ENCODE results near the gene SETD6. TPM values are rescaled to one million over a fixed set of nuclear protein-coding genes. Genes with fewer than 3 reads are reported as not detected.

The SETD6 gene
- total and polyA plus RNA-seq, 4 donors: 10.6 to 21.5 (median 15.6) TPM

DNA sequence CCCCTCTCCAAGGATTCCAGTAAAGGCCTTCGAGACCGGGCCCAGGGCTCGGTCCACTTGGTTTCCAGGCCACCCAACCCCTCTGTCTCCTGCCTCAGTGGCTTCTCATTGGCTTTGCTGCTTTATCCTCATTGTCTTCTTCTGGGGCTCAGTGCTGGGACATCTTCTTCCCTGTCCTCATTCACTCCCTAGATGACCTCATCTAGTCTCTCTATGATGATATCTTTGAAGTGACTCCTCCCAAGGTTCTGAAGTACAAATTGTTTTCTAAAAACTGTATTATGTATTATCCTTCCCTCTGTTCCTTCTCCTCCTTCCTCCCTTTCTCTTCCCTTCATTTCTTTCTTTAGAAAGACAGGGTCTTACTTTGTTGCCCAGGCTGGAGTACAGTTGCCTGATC, 42.5 kb upstream of the SETD6 start:
- peaks cover 0 to 14% (median 0%) of the 10 kb centered on the region in 5 donors for H3K4me1 ChIP-seq (ENCODE audit: control insufficient read depth in 5 of 5, insufficient read depth in 5 of 5, low read length in 5 of 5)
- peak overlapping the region; percentile 69 to 83 for H3K27ac ChIP-seq (ENCODE audit: low read depth in 1 of 2, low read length in 1 of 2)
- no peak for ATAC-seq (ENCODE audit: insufficient read depth, low FRiP score)
- H3K9me3 ChIP-seq (ENCODE audit: control insufficient read depth in 4 of 4, insufficient read depth in 3 of 4, low read length in 3 of 4): no peaks in the 10 kb centered on the region
- TF ChIP-seq, protein P1, sequence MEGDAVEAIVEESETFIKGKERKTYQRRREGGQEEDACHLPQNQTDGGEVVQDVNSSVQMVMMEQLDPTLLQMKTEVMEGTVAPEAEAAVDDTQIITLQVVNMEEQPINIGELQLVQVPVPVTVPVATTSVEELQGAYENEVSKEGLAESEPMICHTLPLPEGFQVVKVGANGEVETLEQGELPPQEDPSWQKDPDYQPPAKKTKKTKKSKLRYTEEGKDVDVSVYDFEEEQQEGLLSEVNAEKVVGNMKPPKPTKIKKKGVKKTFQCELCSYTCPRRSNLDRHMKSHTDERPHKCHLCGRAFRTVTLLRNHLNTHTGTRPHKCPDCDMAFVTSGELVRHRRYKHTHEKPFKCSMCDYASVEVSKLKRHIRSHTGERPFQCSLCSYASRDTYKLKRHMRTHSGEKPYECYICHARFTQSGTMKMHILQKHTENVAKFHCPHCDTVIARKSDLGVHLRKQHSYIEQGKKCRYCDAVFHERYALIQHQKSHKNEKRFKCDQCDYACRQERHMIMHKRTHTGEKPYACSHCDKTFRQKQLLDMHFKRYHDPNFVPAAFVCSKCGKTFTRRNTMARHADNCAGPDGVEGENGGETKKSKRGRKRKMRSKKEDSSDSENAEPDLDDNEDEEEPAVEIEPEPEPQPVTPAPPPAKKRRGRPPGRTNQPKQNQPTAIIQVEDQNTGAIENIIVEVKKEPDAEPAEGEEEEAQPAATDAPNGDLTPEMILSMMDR (IDR thresholded peaks at IDR 0.05; ENCODE audit: control extremely low read depth, extremely low read depth): no peak
- H3K27me3 ChIP-seq (ENCODE audit: control insufficient read depth in 3 of 3, insufficient read depth in 3 of 3, low read length in 2 of 3): peaks cover 0 to 14% (median 7%) of the 10 kb centered on the region in 3 donors
- no peak overlapping the region for H3K9ac ChIP-seq (ENCODE audit: insufficient read depth in 1 of 2, low read length in 2 of 2)
- H3K4me3 ChIP-seq: no peak overlapping the region
- 94 to 96% methylated on average over 3 of the region's 3 CpGs for WGBS, 2 donors
- H3K36me3 ChIP-seq (ENCODE audit: control insufficient read depth in 4 of 4, insufficient read depth in 4 of 4, low read length in 4 of 4): no peaks in the 10 kb centered on the region
- DNase-seq: no peak

DNA sequence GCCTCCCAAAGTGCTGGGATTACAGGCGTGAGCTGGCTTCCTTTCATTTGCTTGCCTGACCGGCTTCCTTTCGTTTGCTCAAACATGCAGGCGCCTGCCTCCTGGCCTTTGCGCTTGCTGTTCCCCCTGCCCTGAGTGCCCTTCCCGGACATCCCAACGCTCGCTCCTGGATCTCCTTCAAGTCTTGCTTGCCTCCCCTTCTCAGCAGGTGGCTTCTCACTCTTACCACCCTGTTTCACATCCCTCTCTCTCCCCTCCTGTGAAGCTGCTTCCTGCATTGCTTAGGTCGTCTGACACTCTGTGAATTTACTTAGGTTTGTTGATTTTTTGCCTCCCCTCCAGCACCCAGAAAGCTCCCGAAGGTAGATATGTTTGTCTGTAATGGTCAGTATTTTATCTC, 41.0 kb upstream of the SETD6 start:
- H3K4me3 ChIP-seq: no peak overlapping the region
- H3K9me3 ChIP-seq (ENCODE audit: control insufficient read depth in 4 of 4, insufficient read depth in 3 of 4, low read length in 3 of 4): no peaks in the 10 kb centered on the region
- WGBS, 2 donors: 54 to 73% methylated on average over 10 of the region's 10 CpGs
- H3K36me3 ChIP-seq (ENCODE audit: control insufficient read depth in 4 of 4, insufficient read depth in 4 of 4, low read length in 4 of 4): no peaks in the 10 kb centered on the region
- TF ChIP-seq, protein P1 (IDR thresholded peaks at IDR 0.05; ENCODE audit: control extremely low read depth, extremely low read depth): no peak
- peaks cover 0 to 14% (median 0%) of the 10 kb centered on the region in 5 donors for H3K4me1 ChIP-seq (ENCODE audit: control insufficient read depth in 5 of 5, insufficient read depth in 5 of 5, low read length in 5 of 5)
- peaks cover 0 to 8% (median 7%) of the 10 kb centered on the region in 3 donors for H3K27me3 ChIP-seq (ENCODE audit: control insufficient read depth in 3 of 3, insufficient read depth in 3 of 3, low read length in 2 of 3)
- DNase-seq (no peak), ATAC-seq (ENCODE audit: insufficient read depth, low FRiP score) (no peak)
- peak overlapping the region; percentile 55 to 83 for H3K27ac ChIP-seq (ENCODE audit: low read depth in 1 of 2, low read length in 1 of 2)
- H3K9ac ChIP-seq (ENCODE audit: insufficient read depth in 1 of 2, low read length in 2 of 2): no peak overlapping the region

DNA sequence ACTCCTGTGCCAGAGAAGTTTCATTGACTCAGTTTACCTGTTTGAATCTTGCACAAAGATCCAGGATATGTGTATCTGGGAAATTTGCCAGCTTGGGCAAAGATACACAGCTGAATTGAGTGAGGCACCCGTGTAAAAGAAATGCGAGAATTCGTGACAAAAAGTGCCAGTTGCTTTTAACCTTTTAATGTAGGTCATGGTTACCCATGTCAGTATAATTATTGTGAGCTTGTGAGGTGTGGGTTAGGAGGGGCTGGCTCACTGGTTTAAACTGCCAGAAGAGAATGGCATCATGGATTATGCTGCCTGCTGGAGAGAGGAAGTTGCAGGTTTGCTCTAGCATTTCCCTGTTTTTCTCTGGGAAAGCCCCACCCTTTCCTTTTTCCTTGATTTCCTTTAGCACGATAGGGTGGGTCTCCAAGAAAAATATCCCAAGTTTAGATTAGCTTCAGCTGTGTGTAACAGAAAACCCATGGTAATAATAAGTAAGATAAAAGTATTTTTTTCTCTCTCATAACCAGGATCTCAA, 40.2 kb upstream of the SETD6 start:
- H3K27ac ChIP-seq (ENCODE audit: low read depth in 1 of 2, low read length in 1 of 2): peak overlapping the region; percentile 55 to 83
- WGBS, 2 donors: 38 to 57% methylated on average over 4 of the region's 4 CpGs

More for the DNA sequence above, 40.2 kb upstream of the SETD6 start:
- Histone ChIP-seq H3K27me3 (ENCODE audit: control insufficient read depth in 3 of 3, insufficient read depth in 3 of 3, low read length in 2 of 3) (peaks cover 0 to 5% (median 2%) of the 10 kb centered on the region in 3 donors), H3K4me1 (ENCODE audit: control insufficient read depth in 5 of 5, insufficient read depth in 5 of 5, low read length in 5 of 5) (peaks cover 0 to 18% (median 0%) of the 10 kb centered on the region in 5 donors), H3K9me3 (ENCODE audit: control insufficient read depth in 4 of 4, insufficient read depth in 3 of 4, low read length in 3 of 4) (no peaks in the 10 kb centered on the region), H3K36me3 (ENCODE audit: control insufficient read depth in 4 of 4, insufficient read depth in 4 of 4, low read length in 4 of 4) (no peaks in the 10 kb centered on the region), H3K9ac (ENCODE audit: insufficient read depth in 1 of 2, low read length in 2 of 2) (no peak overlapping the region), H3K4me3 (no peak overlapping the region)
- DNase-seq: peak in 1 of 3 donors; percentile 32
- ATAC-seq (ENCODE audit: insufficient read depth, low FRiP score): no peak
- TF ChIP-seq, protein P1 (IDR thresholded peaks at IDR 0.05; ENCODE audit: control extremely low read depth, extremely low read depth): no peak

All from lung (tissue), 12 donors.